Measurements from ENCODE around the gene DCBLD2.

DCBLD2 gene

GRCh38 chr3:98827221-98827920, 74.1 kb downstream of the DCBLD2 start:
- DNase-seq, result no peak

DNA sequence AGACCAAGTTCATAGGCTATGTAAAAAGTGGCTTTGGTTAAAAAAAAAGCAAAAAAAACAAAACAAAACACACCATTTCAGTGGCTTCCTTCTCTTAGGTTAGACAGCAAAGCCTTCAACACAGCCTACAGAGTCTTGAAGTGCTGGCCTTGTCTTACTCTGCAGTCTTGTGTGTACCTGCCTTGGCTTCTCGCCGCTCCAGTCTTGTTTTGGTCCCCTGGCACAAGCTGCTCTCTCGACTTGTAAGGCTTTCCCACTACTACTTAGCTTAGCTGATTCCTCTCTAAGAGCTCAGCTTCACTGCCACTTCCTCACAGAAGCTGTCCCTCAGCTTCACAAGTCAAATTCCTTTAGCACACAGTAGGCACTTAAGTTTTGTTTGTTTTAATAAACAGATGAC, 75.4 kb downstream of the DCBLD2 start:
- DNase-seq, result no peak

DNA sequence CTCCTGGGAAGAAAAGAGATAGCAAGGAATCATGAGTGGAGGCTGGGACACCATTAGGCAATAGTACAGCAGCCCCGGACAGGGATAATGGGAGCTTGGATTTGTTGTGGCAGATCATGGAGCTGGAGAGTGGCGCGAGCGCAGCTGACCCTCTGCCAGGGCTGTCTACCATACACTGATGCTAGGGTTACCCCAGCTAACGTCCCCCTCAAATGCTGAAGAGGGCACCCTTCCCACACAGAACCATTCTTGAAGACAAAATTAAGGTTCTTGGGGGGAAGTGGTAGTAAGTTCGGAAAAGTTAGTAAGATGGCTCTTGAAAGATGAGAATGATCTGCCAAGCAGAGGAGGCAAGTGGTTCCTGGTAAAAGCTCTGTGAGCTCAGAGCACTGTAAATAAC, 77.2 kb downstream of the DCBLD2 start:
- DNase-seq, result no peak

GRCh38 chr3:98823791-98824190, 77.7 kb downstream of the DCBLD2 start:
- no peak for DNase-seq

GRCh38 chr3:98821063-98821462, 80.4 kb downstream of the DCBLD2 start:
- no peak for DNase-seq

- peak; percentile 17 for DNase-seq
Measured at GRCh38 chr3:98817547-98818041, 83.9 kb downstream of the DCBLD2 start.

DNA sequence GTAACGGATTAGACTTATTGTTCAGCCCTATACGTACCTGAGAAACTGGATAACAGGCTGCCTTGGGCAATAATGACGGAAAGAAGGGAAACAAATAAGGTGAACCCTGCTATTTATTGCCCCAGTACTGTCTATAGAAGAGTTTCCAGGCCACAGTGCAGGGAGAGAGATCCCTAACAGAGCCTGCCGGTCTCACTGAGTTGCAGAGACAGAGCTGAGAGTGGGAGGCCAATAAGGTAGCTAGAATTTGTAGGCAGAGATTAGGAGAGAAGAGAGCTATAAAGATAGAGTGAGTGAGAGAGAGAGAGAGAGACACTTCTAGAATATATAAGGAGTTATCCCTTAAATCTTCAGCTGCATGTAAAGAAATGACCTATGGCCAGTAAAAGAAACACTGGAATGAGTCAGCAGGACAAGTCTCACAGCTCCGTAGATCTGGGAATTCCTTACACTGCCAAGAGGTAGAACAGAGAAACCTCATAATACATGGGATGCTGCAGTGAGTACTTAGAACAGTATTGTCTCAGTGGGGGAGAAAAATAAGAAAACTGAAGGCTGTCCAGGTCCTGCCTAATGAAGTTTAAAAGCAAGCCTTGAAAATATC, 86.6 kb downstream of the DCBLD2 start:
- DNase-seq, result no peak

GRCh38 chr3:98812851-98813374, 88.6 kb downstream of the DCBLD2 start:
- no peak for DNase-seq

- no peak for DNase-seq
Measured at GRCh38 chr3:98811048-98811447, 90.4 kb downstream of the DCBLD2 start.

- no peak for DNase-seq
Measured at GRCh38 chr3:98809557-98809956, 91.9 kb downstream of the DCBLD2 start.

GRCh38 chr3:98808071-98808470, 93.4 kb downstream of the DCBLD2 start:
- no peak for DNase-seq

DNA sequence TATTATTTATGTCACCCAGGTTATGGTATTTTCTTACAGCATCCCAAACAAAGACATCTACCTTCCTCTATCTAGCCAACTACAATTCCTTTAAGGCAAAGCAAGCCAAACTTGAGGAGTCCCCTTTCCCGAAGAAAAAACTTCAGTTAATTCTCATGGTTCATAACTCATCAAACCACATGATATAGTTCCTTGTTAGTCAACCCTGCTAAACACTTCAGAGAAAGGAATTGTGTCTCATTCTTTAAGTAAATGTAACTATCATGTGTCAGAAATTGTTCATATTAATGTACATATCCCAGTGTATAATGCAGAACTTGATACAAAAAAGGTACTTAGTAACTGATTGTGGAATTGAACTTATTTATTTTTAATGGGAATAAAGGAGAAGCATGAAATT, 93.9 kb downstream of the DCBLD2 start:
- DNase-seq, result no peak

GRCh38 chr3:98807011-98807410, 94.5 kb downstream of the DCBLD2 start:
- DNase-seq, result no peak

- DNase-seq, result no peak
Measured at GRCh38 chr3:98806521-98806920, 95.0 kb downstream of the DCBLD2 start.

- DNase-seq, result no peak
Measured at GRCh38 chr3:98805571-98805970, 95.9 kb downstream of the DCBLD2 start.

DNA sequence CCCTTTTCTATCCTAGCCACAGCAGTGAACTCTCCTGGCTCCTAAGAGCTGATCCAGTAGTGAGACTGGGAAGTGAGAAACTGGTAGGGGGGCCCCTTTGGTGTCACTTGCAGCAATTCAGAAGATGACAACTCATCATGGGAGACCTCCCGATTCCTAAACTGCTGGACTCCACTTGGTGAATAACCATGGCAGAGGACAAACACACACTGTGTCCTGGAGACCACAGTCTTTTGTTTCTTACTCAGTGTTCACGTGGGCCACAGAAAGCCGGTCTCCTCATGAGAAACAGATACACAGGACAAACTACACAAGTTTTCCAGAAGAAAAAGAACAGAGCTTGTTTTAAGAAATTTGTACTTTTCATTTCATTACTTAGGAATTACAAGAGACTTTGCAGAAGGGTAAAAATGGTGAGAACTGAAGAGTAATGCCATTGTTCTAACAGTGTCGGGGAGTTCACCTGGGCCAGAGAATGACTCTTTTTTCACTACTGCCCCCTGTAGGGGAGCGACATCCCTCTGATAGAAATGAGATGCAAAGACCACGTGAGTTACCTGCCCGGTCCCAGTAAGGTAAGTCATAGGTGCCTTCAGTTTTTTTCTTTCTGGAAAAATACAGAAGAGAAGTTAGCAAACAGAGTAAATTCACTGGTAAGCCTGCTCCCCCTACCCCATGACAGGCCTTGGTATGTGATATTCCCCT, 100.3 kb downstream of the DCBLD2 start:
- DNase-seq, result no peak

DNA sequence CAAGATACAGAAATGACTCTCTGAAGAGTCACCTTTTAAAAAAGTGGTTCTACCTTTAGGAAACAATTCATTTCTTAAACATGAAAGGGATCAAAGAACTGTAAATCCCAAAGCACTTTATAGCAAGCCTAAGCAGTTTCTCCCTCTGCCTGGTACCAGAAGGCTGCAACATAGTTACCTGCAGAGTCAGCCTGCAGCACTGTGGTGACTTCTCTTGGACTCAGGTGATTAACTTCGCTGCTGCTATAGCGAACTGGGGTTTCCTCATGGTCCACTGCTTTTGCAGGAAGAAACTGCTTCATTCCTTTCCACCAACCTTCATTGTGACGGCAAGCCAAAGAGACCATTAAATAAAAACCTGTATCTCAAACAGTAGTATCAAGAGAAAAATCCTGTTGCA, 101.1 kb downstream of the DCBLD2 start:
- DNase-seq, result no peak

- no peak for DNase-seq
Measured at GRCh38 chr3:98799479-98799878, 102.0 kb downstream of the DCBLD2 start.

DNA sequence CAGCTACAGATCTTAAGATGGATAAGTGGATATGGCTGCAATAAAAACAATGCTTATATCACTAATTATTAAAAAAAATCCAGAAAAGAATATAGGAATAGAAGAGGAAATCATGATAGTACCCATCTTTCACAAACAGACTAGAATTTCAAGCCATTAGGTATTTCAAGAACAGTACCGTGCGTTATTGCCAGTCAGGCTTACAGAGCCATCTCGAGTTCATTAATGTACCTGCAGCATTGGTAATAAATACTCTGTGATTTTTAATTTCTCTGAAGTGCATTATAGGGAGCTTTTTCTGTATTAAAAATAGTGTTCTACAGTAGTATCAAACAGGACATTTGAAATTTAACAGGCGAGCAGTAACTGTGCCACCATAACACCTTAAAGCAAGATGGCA, 102.7 kb downstream of the DCBLD2 start:
- DNase-seq, result no peak

DNA sequence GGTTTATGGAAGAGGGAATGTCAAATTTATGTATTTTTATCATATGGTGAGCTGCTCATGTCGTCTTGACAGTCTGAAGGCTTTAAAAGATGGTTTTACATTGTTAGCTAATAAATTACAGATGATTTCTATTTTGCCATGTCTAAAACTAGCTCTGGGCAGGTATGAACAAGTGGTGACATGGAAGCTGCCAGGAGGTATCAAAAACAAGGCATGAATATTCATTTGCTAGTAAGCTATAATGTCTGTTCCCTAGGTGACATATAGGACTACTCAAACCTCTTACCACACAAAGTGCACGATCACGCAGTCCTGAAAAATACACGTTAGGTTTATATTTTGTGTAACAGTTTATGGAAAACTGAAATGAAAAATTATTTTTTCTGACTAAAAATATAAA, 103.6 kb downstream of the DCBLD2 start:
- no peak for DNase-seq

DNA sequence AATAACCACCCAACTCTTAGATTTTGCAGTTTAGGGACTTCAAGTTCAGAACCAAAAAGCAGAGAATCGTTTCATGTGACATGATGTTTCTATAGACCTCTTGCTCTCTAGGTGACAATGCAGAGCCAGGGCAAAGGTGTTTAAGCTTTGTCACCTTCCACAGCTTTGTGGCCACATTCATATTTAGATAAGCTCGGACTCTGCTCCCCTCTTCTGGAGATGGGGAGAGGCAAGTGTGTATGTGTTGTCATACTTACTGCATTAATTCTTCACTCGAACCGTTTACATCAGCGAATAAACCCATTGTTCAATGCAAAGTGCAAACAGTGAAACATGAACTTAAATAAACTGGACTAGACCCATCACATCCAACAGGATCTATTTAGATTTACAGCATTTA, 105.2 kb downstream of the DCBLD2 start:
- no peak for DNase-seq

- DNase-seq, result no peak
Measured at GRCh38 chr3:98793971-98794370, 107.5 kb downstream of the DCBLD2 start.

GRCh38 chr3:98791341-98792325, 109.9 kb downstream of the DCBLD2 start:
- DNase-seq, result no peak

Measured in NCI-H1048 (cell line).